ENCODE measurements around the gene TFDP1. TPM values are rescaled to one million over a fixed set of nuclear protein-coding genes. Genes with fewer than 3 reads are reported as not detected.
A peak's percentile ranks its signal among the peaks of the same experiment; 100 is the strongest.
"Not testable (repeated sequence)": the region's sequence is repeated elsewhere in the genome, so short reads cannot be mapped to it uniquely, and the experiment has no call there.

The TFDP1 gene
- total RNA-seq, 1 experiment from 2014 or later: 107 TPM

GRCh38 chr13:113620036-113620796 is 35.7 kb downstream of the TFDP1 start:
- no TSS peak for BruUV-seq (replicated peaks)
- TF ChIP-seq EZH2 (IDR thresholded peaks at IDR 0.05; ENCODE audit: low read depth) (no peak), CTCF (conservative IDR thresholded peaks at IDR 0.05) (no peak)
- no peak overlapping the region for H3K4me2 ChIP-seq
- H3K4me3 ChIP-seq: no peak overlapping the region
- CTCF ChIA-PET: no interaction called here
- no peaks in the 10 kb centered on the region for H3K9me3 ChIP-seq (ENCODE audit: insufficient read depth, low read depth)
- H3K9me2 ChIP-seq (ENCODE audit: insufficient read depth): no peaks in the 10 kb centered on the region
- DNase-seq: no peak
- no peak overlapping the region for H2AFZ ChIP-seq
- H3K4me1 ChIP-seq (replicated peaks; ENCODE audit: insufficient read depth): no peaks in the 10 kb centered on the region
- intact Hi-C loops (cut with micrococcal nuclease; ENCODE audit: unreplicated experiment): no loop called here
- H3F3A ChIP-seq (ENCODE audit: insufficient read depth, low read depth): peaks cover 6% of the 10 kb centered on the region; the same call in 1 of the 2 replicates
- H4K20me1 ChIP-seq (ENCODE audit: insufficient read depth): peaks cover 59% of the 10 kb centered on the region
- H3K79me2 ChIP-seq (ENCODE audit: low read depth): peaks cover 60% of the 10 kb centered on the region
- H3K36me3 ChIP-seq (ENCODE audit: low read depth): 0 out of 2 replicates have a peak, but pooled peaks cover 15% of the 10 kb centered on the region
- H3K27me3 ChIP-seq (ENCODE audit: insufficient read depth, low read depth): no peaks in the 10 kb centered on the region
- H3K27ac ChIP-seq: no peak overlapping the region
- POLR2A ChIA-PET (ENCODE audit: unreplicated experiment): no interaction called here

GRCh38 chr13:113621046-113621445 is 36.5 kb downstream of the TFDP1 start:
- Histone ChIP-seq H2AFZ (no peak overlapping the region), H3K79me2 (ENCODE audit: low read depth) (peaks cover 59% of the 10 kb centered on the region), H3F3A (ENCODE audit: insufficient read depth, low read depth) (peaks cover 6% of the 10 kb centered on the region; the same call in 1 of the 2 replicates), H3K27me3 (ENCODE audit: insufficient read depth, low read depth) (no peaks in the 10 kb centered on the region), H3K4me1 (replicated peaks; ENCODE audit: insufficient read depth) (no peaks in the 10 kb centered on the region), H3K9me2 (ENCODE audit: insufficient read depth) (no peaks in the 10 kb centered on the region), H4K20me1 (ENCODE audit: insufficient read depth) (peaks cover 52% of the 10 kb centered on the region), H3K9me3 (ENCODE audit: insufficient read depth, low read depth) (no peaks in the 10 kb centered on the region), H3K36me3 (ENCODE audit: low read depth) (0 out of 2 replicates have a peak, but pooled peaks cover 15% of the 10 kb centered on the region), H3K4me3 (no peak overlapping the region), H3K27ac (no peak overlapping the region), H3K4me2 (no peak overlapping the region)
- CTCF ChIA-PET: no interaction called here
- no peak for DNase-seq
- TF ChIP-seq CTCF (conservative IDR thresholded peaks at IDR 0.05): no peak
- no peak for TF ChIP-seq EZH2 (IDR thresholded peaks at IDR 0.05; ENCODE audit: low read depth)
- POLR2A ChIA-PET (ENCODE audit: unreplicated experiment): no interaction called here
- intact Hi-C loops (cut with micrococcal nuclease; ENCODE audit: unreplicated experiment): no loop called here
- no TSS peak for BruUV-seq (replicated peaks)

- H3K4me3 ChIP-seq; H3K9me2 ChIP-seq (ENCODE audit: insufficient read depth); H3K4me2 ChIP-seq; CTCF ChIA-PET; H2AFZ ChIP-seq; POLR2A ChIA-PET (ENCODE audit: unreplicated experiment); H3K4me1 ChIP-seq (replicated peaks; ENCODE audit: insufficient read depth); BruUV-seq (replicated peaks); H3K27ac ChIP-seq; H3K27me3 ChIP-seq (ENCODE audit: insufficient read depth, low read depth); DNase-seq; intact Hi-C loops (cut with micrococcal nuclease; ENCODE audit: unreplicated experiment); H3K9me3 ChIP-seq (ENCODE audit: insufficient read depth, low read depth); H3F3A ChIP-seq (ENCODE audit: insufficient read depth, low read depth): not testable (repeated sequence)
- Histone ChIP-seq H3K36me3 (ENCODE audit: low read depth) (peaks cover 16% of the 10 kb centered on the region; the same call in 1 of the 2 replicates), H4K20me1 (ENCODE audit: insufficient read depth) (peaks cover 52% of the 10 kb centered on the region), H3K79me2 (ENCODE audit: low read depth) (peaks cover 58% of the 10 kb centered on the region)
- TF ChIP-seq CTCF (conservative IDR thresholded peaks at IDR 0.05): peak; percentile 49
Measured at GRCh38 chr13:113621498-113621897, 36.9 kb downstream of the TFDP1 start.

GRCh38 chr13:113621986-113622550 is 37.5 kb downstream of the TFDP1 start:
- H3F3A ChIP-seq (ENCODE audit: insufficient read depth, low read depth); H2AFZ ChIP-seq; H3K4me1 ChIP-seq (replicated peaks; ENCODE audit: insufficient read depth); BruUV-seq (replicated peaks); H3K9me3 ChIP-seq (ENCODE audit: insufficient read depth, low read depth); intact Hi-C loops (cut with micrococcal nuclease; ENCODE audit: unreplicated experiment); H3K27me3 ChIP-seq (ENCODE audit: insufficient read depth, low read depth); DNase-seq; POLR2A ChIA-PET (ENCODE audit: unreplicated experiment); H3K4me2 ChIP-seq; H3K9me2 ChIP-seq (ENCODE audit: insufficient read depth); H3K4me3 ChIP-seq; CTCF ChIA-PET; H3K27ac ChIP-seq: not testable (repeated sequence)
- peaks cover 52% of the 10 kb centered on the region for H4K20me1 ChIP-seq (ENCODE audit: insufficient read depth)
- peaks cover 58% of the 10 kb centered on the region for H3K79me2 ChIP-seq (ENCODE audit: low read depth)
- H3K36me3 ChIP-seq (ENCODE audit: low read depth): peaks cover 22% of the 10 kb centered on the region; the same call in 1 of the 2 replicates
